22Rv1 (cell line): ENCODE measurements around the gene C20orf173.

Experiments
- ZFX ChIP-seq: fragments of 450-650 bp; IDR thresholded peaks from 2 replicates; pipeline ENCODE4 v1.6.1; 2017; ENCODE audit warnings: antibody characterized with exemption, borderline replicate concordance
- TF ChIP-seq, protein P1 (sequence below): fragments of 450-650 bp; IDR thresholded peaks from 2 replicates; pipeline ENCODE4 v1.5.1; 2017; ENCODE audit warnings: mild to moderate bottlenecking

DNA sequence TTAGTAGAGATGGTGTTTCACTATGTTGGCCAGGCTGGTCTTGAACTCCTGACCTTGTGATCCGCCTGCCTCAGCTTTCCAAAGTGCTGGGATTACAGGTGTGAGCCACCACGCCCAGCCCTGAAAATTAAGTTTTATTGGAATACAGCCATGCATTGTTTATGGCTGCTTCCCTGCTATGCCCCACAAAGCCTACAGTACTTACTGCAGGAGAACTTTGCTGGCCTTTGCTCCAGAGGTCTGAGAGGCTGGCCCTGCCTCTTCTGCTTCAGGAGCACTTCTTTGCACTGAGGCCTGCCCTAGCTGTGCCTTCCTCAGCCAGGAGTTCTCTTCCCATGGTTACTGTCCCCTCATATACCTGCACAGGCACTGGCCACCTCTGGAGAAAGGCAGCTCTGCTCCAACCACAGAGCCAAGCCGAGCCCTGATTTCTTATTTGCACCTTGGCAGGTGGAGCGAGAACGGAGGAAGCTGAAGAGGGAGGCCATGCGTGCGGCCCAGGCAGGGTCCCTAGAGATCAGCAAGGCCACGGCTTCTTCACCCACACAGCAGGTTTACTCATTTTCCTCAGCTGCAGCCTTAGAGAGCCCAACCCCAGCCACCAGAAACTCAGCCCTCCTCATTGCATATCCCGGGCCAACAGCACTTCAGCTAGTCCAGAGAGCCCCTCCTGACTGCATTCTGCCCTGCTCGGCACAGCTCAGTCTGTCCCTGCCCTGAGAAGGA is 20.8 kb downstream of the C20orf173 start:
- TF ChIP-seq, protein P1, sequence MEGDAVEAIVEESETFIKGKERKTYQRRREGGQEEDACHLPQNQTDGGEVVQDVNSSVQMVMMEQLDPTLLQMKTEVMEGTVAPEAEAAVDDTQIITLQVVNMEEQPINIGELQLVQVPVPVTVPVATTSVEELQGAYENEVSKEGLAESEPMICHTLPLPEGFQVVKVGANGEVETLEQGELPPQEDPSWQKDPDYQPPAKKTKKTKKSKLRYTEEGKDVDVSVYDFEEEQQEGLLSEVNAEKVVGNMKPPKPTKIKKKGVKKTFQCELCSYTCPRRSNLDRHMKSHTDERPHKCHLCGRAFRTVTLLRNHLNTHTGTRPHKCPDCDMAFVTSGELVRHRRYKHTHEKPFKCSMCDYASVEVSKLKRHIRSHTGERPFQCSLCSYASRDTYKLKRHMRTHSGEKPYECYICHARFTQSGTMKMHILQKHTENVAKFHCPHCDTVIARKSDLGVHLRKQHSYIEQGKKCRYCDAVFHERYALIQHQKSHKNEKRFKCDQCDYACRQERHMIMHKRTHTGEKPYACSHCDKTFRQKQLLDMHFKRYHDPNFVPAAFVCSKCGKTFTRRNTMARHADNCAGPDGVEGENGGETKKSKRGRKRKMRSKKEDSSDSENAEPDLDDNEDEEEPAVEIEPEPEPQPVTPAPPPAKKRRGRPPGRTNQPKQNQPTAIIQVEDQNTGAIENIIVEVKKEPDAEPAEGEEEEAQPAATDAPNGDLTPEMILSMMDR = no peak
- no peak for TF ChIP-seq ZFX
